ENCODE results near the gene ARHGAP29.

- no peak for TF ChIP-seq CTCF (tag by site-specific recombination; IDR thresholded peaks at IDR 0.05)
- TF ChIP-seq ZNF558 (tag by site-specific recombination; IDR thresholded peaks at IDR 0.05): no peak
- no peak for TF ChIP-seq ZBTB26 (tag by site-specific recombination; optimal IDR thresholded peaks at IDR 0.05)
- TF ChIP-seq ZNF561 (tag by site-specific recombination; IDR thresholded peaks at IDR 0.05; ENCODE audit: borderline replicate concordance): no peak
- no peak for TF ChIP-seq ATF2 (tag by site-specific recombination; IDR thresholded peaks at IDR 0.05; ENCODE audit: low read depth)
- no peak for TF ChIP-seq ZNF175 (tag by site-specific recombination; IDR thresholded peaks at IDR 0.05)
- TF ChIP-seq YY1 (tag by site-specific recombination; IDR thresholded peaks at IDR 0.05): no peak
- no peak for TF ChIP-seq ZNF121 (tag by site-specific recombination; IDR thresholded peaks at IDR 0.05)
Observed at GRCh38 chr1:94182191-94182590, 55.2 kb downstream of the ARHGAP29 start.

Measured in HEK293 (cell line).